Liver (tissue), 9 donors: ENCODE data around the gene ALPI. TPM values are rescaled to one million over a fixed set of nuclear protein-coding genes. Genes with fewer than 3 reads are reported as not detected.

ENCODE experiments used
- DNase-seq: peaks from one replicate; pipeline ENCODE4 v3.0.0-alpha.2; 2017; ENCODE audit warnings: low spot score
- H3K27ac ChIP-seq, 2 donors: one replicate each; pipeline ENCODE4 v1.7.0; 2013; ENCODE audit warnings: inconsistent platforms in 2 of 2, low read length in 2 of 2, control low read depth in 1 of 2, low read depth in 1 of 2, mild to moderate bottlenecking in 1 of 2
- H3K27me3 ChIP-seq, 4 donors: one replicate each; pipeline versions ENCODE4 v1.6.1 to v1.7.0; 2013; ENCODE audit warnings: low read length in 3 of 4, inconsistent platforms in 1 of 4, mild to moderate bottlenecking in 1 of 4, moderate library complexity in 1 of 4; ENCODE audit not compliant: control insufficient read depth in 4 of 4, insufficient read depth in 4 of 4
- H3K36me3 ChIP-seq, 4 donors: one replicate each; pipeline versions ENCODE4 v1.6.1 to v1.7.0; 2013; ENCODE audit warnings: low read length in 3 of 4, mild to moderate bottlenecking in 3 of 4, low read depth in 1 of 4, moderate library complexity in 1 of 4; ENCODE audit not compliant: control insufficient read depth in 4 of 4, insufficient read depth in 3 of 4
- H3K4me1 ChIP-seq, 4 donors: one replicate each; pipeline versions ENCODE4 v1.6.1 to v1.7.0; 2013; ENCODE audit warnings: low read length in 3 of 4, mild to moderate bottlenecking in 3 of 4, moderate library complexity in 1 of 4; ENCODE audit not compliant: control insufficient read depth in 4 of 4, insufficient read depth in 4 of 4
- H3K4me3 ChIP-seq, 3 donors: one replicate each; pipeline versions ENCODE4 v1.6.1 to v1.7.0; 2013; ENCODE audit warnings: low read length in 3 of 3, control low read depth in 1 of 3, low read depth in 1 of 3, mild to moderate bottlenecking in 1 of 3
- H3K9ac ChIP-seq, 2 donors: one replicate each; pipeline ENCODE4 v1.7.0; 2013; ENCODE audit warnings: low read length in 2 of 2, mild to moderate bottlenecking in 2 of 2, moderate library complexity in 2 of 2, control low read depth in 1 of 2, low read depth in 1 of 2
- H3K9me3 ChIP-seq, 4 donors: one replicate each; pipeline versions ENCODE4 v1.6.1 to v1.7.0; 2013; ENCODE audit warnings: low read length in 3 of 4; ENCODE audit not compliant: control insufficient read depth in 4 of 4
- EGR1 ChIP-seq, 2 donors: IDR thresholded peaks; 2 replicates each; pipeline ENCODE4 v1.6.1; 2016 to 2018; ENCODE audit warnings: antibody characterized with exemption in 2 of 2, low read depth in 2 of 2
- FOXA1 ChIP-seq: IDR thresholded peaks from 2 replicates; pipeline ENCODE4 v1.6.1; 2016; ENCODE audit warnings: antibody characterized with exemption
- FOXA2 ChIP-seq: IDR thresholded peaks from 2 replicates; pipeline ENCODE4 v1.6.1; 2016; ENCODE audit warnings: antibody characterized with exemption
- GABPA ChIP-seq, 2 donors: IDR thresholded peaks in 1 of 2; conservative IDR thresholded peaks in 1 of 2; 2 replicates each; pipeline ENCODE4 v1.6.1; 2016; ENCODE audit warnings: antibody characterized with exemption in 2 of 2, mild to moderate bottlenecking in 1 of 2, moderate library complexity in 1 of 2
- HNF4A ChIP-seq, 2 donors: conservative IDR thresholded peaks; 2 replicates each; pipeline ENCODE4 v1.6.1; 2016; ENCODE audit warnings: antibody characterized with exemption in 2 of 2, mild to moderate bottlenecking in 2 of 2
- HNF4G ChIP-seq: IDR thresholded peaks from 2 replicates; pipeline ENCODE4 v1.6.1; 2016; ENCODE audit warnings: antibody characterized with exemption
- NR2F2 ChIP-seq: IDR thresholded peaks from 2 replicates; pipeline ENCODE4 v1.6.1; 2016; ENCODE audit warnings: antibody characterized with exemption
- RAD21 ChIP-seq, 2 donors: IDR thresholded peaks; 2 replicates each; pipeline ENCODE4 v1.6.1; 2016; ENCODE audit warnings: antibody characterized with exemption in 2 of 2, mild to moderate bottlenecking in 2 of 2
- REST ChIP-seq: IDR thresholded peaks from 2 replicates; pipeline ENCODE4 v1.6.1; 2016; ENCODE audit warnings: antibody characterized with exemption, mild to moderate bottlenecking
- RXRA ChIP-seq, 2 donors: IDR thresholded peaks; 2 replicates each; pipeline ENCODE4 v1.6.1; 2017 to 2018; ENCODE audit warnings: antibody characterized with exemption in 2 of 2, mild to moderate bottlenecking in 1 of 2
- TAF1 ChIP-seq: conservative IDR thresholded peaks from 2 replicates; pipeline ENCODE4 v1.6.1; 2016; ENCODE audit warnings: antibody characterized with exemption, mild to moderate bottlenecking
- YY1 ChIP-seq: IDR thresholded peaks from 2 replicates; pipeline ENCODE4 v1.6.1; 2016; ENCODE audit warnings: antibody characterized with exemption, mild to moderate bottlenecking
- WGBS: extraction: QIAGEN DNeasy Blood & Tissue Kit; methylation state at CpG from one replicate; pipeline ENCODE4 v1.1.7; 2013; 5-methylcytosine and 5-hydroxymethylcytosine counted together
- polyA plus RNA-seq, 2 donors: library from polyadenylated mRNA; stranded (reverse) in 1 of 2; unstranded in 1 of 2; fragments of 200-250 nt in 1 of 2; fragments of >200 nt in 1 of 2; fragmentation: Nextera tagmentation in 1 of 2; extraction: Ambion mirVana in 1 of 2; gene quantifications; one replicate each; pipeline versions ENCODE4 v1.2.1 to v1.2.3, GENCODE V29; 2013 to 2015
- total RNA-seq, 2 donors: library from RNA; depleted of rRNA; stranded (reverse); fragments of >200 nt; gene quantifications; one replicate each; pipeline ENCODE4 v1.2.3, GENCODE V29; 2014
- TF ChIP-seq, protein P1 (sequence below): fragments of 150-350 bp; IDR thresholded peaks from 2 replicates; pipeline ENCODE4 v1.5.1; 2017; ENCODE audit warnings: improper control_type of control experiment, low read depth, low read length; ENCODE audit not compliant: missing input control
- TF ChIP-seq, protein P2 (sequence below): IDR thresholded peaks from 2 replicates; pipeline ENCODE4 v1.6.1; 2016; ENCODE audit warnings: antibody characterized with exemption
- TF ChIP-seq, protein P3 (sequence below): IDR thresholded peaks from 2 replicates; pipeline ENCODE4 v1.6.1; 2016; ENCODE audit warnings: antibody characterized with exemption
- TF ChIP-seq, protein P4 (sequence below): IDR thresholded peaks from 2 replicates; pipeline ENCODE4 v1.6.1; 2016; ENCODE audit warnings: antibody characterized with exemption
- donor health status: healthy.
- donor health status: healthy.
- donor health status: healthy.
- donor health status: healthy.
- donor health status: healthy.

The ALPI gene
- total and polyA plus RNA-seq, 4 donors, result 0.02 TPM; not detected in 3

DNA sequence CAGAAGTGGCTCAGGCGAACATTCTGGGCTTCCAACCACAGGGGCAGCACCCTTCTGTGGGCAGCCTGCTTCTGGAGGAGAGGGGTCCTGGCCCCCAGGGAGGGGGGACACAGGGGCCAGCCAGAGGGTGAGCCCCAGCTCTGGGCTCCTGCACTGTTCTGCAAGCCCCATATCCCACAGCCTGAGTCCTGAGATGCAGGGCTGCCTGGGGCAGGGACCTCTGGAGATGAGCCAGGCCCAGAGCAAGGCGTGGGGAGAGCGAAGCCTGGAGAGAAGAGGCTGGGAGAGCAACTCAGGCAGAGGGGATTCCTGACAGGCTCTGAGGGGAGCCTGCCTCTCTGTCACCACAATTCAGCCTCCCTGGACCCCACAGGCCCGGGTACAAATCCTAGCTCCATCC is 50.8 kb downstream of the ALPI start:
- TF ChIP-seq HNF4A (conservative IDR thresholded peaks at IDR 0.05) (no peak), HNF4G (no peak), FOXA1 (no peak), RAD21 (IDR thresholded peaks at IDR 0.05) (no peak), REST (no peak), NR2F2 (no peak), GABPA (IDR thresholded peaks at IDR 0.05 in 1 of 2, conservative IDR thresholded peaks at IDR 0.05 in 1 of 2) (no peak), TAF1 (no peak)
- TF ChIP-seq, protein P1, sequence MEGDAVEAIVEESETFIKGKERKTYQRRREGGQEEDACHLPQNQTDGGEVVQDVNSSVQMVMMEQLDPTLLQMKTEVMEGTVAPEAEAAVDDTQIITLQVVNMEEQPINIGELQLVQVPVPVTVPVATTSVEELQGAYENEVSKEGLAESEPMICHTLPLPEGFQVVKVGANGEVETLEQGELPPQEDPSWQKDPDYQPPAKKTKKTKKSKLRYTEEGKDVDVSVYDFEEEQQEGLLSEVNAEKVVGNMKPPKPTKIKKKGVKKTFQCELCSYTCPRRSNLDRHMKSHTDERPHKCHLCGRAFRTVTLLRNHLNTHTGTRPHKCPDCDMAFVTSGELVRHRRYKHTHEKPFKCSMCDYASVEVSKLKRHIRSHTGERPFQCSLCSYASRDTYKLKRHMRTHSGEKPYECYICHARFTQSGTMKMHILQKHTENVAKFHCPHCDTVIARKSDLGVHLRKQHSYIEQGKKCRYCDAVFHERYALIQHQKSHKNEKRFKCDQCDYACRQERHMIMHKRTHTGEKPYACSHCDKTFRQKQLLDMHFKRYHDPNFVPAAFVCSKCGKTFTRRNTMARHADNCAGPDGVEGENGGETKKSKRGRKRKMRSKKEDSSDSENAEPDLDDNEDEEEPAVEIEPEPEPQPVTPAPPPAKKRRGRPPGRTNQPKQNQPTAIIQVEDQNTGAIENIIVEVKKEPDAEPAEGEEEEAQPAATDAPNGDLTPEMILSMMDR, result no peak
- TF ChIP-seq, protein P2, sequence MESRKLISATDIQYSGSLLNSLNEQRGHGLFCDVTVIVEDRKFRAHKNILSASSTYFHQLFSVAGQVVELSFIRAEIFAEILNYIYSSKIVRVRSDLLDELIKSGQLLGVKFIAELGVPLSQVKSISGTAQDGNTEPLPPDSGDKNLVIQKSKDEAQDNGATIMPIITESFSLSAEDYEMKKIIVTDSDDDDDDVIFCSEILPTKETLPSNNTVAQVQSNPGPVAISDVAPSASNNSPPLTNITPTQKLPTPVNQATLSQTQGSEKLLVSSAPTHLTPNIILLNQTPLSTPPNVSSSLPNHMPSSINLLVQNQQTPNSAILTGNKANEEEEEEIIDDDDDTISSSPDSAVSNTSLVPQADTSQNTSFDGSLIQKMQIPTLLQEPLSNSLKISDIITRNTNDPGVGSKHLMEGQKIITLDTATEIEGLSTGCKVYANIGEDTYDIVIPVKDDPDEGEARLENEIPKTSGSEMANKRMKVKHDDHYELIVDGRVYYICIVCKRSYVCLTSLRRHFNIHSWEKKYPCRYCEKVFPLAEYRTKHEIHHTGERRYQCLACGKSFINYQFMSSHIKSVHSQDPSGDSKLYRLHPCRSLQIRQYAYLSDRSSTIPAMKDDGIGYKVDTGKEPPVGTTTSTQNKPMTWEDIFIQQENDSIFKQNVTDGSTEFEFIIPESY, result no peak
- Histone ChIP-seq H3K36me3 (peaks cover 0 to 1% (median 0%) of the 10 kb centered on the region in 4 donors), H3K4me3 (no peak overlapping the region), H3K9me3 (no peaks in the 10 kb centered on the region), H3K4me1 (peaks cover 2 to 9% (median 5%) of the 10 kb centered on the region in 4 donors), H3K27ac (no peak overlapping the region), H3K9ac (no peak overlapping the region), H3K27me3 (no peaks in the 10 kb centered on the region)
- no peak for DNase-seq
- WGBS, result 83% methylated on average over 4 of the region's 4 CpGs

DNA sequence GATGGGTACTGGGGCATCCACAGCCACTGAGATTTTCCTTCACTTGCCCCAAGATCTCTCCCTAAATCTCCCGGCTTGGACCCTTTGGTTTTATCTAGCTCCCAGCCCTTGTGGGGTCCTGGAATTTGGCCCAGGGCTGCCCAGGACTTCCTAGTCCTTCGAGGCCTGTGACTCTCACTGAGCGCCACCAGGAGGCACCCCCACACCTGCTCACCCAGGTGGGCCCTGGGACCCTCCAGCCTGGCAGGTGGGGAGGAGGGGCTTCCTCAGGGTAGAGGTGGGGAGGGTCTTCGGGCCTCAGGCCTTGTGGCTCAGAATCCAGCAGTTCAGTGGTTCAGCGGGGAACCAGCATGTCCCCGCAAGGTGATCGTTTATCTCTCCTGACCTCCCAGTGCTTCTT is 52.3 kb downstream of the ALPI start:
- Histone ChIP-seq H3K36me3 (peaks cover 0 to 1% (median 0%) of the 10 kb centered on the region in 4 donors), H3K4me3 (no peak overlapping the region), H3K27ac (no peak overlapping the region), H3K27me3 (no peaks in the 10 kb centered on the region), H3K9ac (no peak overlapping the region), H3K9me3 (no peaks in the 10 kb centered on the region), H3K4me1 (peaks cover 0 to 3% (median under 1%) of the 10 kb centered on the region in 4 donors)
- TF ChIP-seq FOXA1 (no peak), HNF4G (no peak), GABPA (IDR thresholded peaks at IDR 0.05 in 1 of 2, conservative IDR thresholded peaks at IDR 0.05 in 1 of 2) (no peak), RAD21 (IDR thresholded peaks at IDR 0.05) (no peak), FOXA2 (no peak), NR2F2 (no peak), RXRA (IDR thresholded peaks at IDR 0.05) (no peak), EGR1 (IDR thresholded peaks at IDR 0.05; ENCODE audit: low read depth in 2 of 2) (no peak), YY1 (no peak), TAF1 (no peak), HNF4A (conservative IDR thresholded peaks at IDR 0.05) (no peak), REST (no peak)
- TF ChIP-seq, protein P3, sequence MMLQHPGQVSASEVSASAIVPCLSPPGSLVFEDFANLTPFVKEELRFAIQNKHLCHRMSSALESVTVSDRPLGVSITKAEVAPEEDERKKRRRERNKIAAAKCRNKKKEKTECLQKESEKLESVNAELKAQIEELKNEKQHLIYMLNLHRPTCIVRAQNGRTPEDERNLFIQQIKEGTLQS, result no peak
- TF ChIP-seq, protein P4, sequence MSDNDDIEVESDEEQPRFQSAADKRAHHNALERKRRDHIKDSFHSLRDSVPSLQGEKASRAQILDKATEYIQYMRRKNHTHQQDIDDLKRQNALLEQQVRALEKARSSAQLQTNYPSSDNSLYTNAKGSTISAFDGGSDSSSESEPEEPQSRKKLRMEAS, result no peak
- 78% methylated on average over 7 of the region's 7 CpGs for WGBS
- no peak for DNase-seq
